Liver (tissue), 9 donors: ENCODE results near the gene TRERF1. TPM values are rescaled to one million over a fixed set of nuclear protein-coding genes. Genes with fewer than 3 reads are reported as not detected.

Experiments used
- DNase-seq: peaks from one replicate; pipeline ENCODE4 v3.0.0-alpha.2; 2017; ENCODE audit warnings: low spot score
- H3K27ac ChIP-seq, 2 donors: one replicate each; pipeline ENCODE4 v1.7.0; 2013; ENCODE audit warnings: inconsistent platforms in 2 of 2, low read length in 2 of 2, control low read depth in 1 of 2, low read depth in 1 of 2, mild to moderate bottlenecking in 1 of 2
- H3K27me3 ChIP-seq, 4 donors: one replicate each; pipeline versions ENCODE4 v1.6.1 to v1.7.0; 2013; ENCODE audit warnings: low read length in 3 of 4, inconsistent platforms in 1 of 4, mild to moderate bottlenecking in 1 of 4, moderate library complexity in 1 of 4; ENCODE audit not compliant: control insufficient read depth in 4 of 4, insufficient read depth in 4 of 4
- H3K36me3 ChIP-seq, 4 donors: one replicate each; pipeline versions ENCODE4 v1.6.1 to v1.7.0; 2013; ENCODE audit warnings: low read length in 3 of 4, mild to moderate bottlenecking in 3 of 4, low read depth in 1 of 4, moderate library complexity in 1 of 4; ENCODE audit not compliant: control insufficient read depth in 4 of 4, insufficient read depth in 3 of 4
- H3K4me1 ChIP-seq, 4 donors: one replicate each; pipeline versions ENCODE4 v1.6.1 to v1.7.0; 2013; ENCODE audit warnings: low read length in 3 of 4, mild to moderate bottlenecking in 3 of 4, moderate library complexity in 1 of 4; ENCODE audit not compliant: control insufficient read depth in 4 of 4, insufficient read depth in 4 of 4
- H3K4me3 ChIP-seq, 3 donors: one replicate each; pipeline versions ENCODE4 v1.6.1 to v1.7.0; 2013; ENCODE audit warnings: low read length in 3 of 3, control low read depth in 1 of 3, low read depth in 1 of 3, mild to moderate bottlenecking in 1 of 3
- H3K9ac ChIP-seq, 2 donors: one replicate each; pipeline ENCODE4 v1.7.0; 2013; ENCODE audit warnings: low read length in 2 of 2, mild to moderate bottlenecking in 2 of 2, moderate library complexity in 2 of 2, control low read depth in 1 of 2, low read depth in 1 of 2
- H3K9me3 ChIP-seq, 4 donors: one replicate each; pipeline versions ENCODE4 v1.6.1 to v1.7.0; 2013; ENCODE audit warnings: low read length in 3 of 4; ENCODE audit not compliant: control insufficient read depth in 4 of 4
- EGR1 ChIP-seq, 2 donors: IDR thresholded peaks; 2 replicates each; pipeline ENCODE4 v1.6.1; 2016 to 2018; ENCODE audit warnings: antibody characterized with exemption in 2 of 2, low read depth in 2 of 2
- FOXA1 ChIP-seq: IDR thresholded peaks from 2 replicates; pipeline ENCODE4 v1.6.1; 2016; ENCODE audit warnings: antibody characterized with exemption
- FOXA2 ChIP-seq: IDR thresholded peaks from 2 replicates; pipeline ENCODE4 v1.6.1; 2016; ENCODE audit warnings: antibody characterized with exemption
- GABPA ChIP-seq, 2 donors: IDR thresholded peaks in 1 of 2; conservative IDR thresholded peaks in 1 of 2; 2 replicates each; pipeline ENCODE4 v1.6.1; 2016; ENCODE audit warnings: antibody characterized with exemption in 2 of 2, mild to moderate bottlenecking in 1 of 2, moderate library complexity in 1 of 2
- HNF4A ChIP-seq, 2 donors: conservative IDR thresholded peaks; 2 replicates each; pipeline ENCODE4 v1.6.1; 2016; ENCODE audit warnings: antibody characterized with exemption in 2 of 2, mild to moderate bottlenecking in 2 of 2
- HNF4G ChIP-seq: IDR thresholded peaks from 2 replicates; pipeline ENCODE4 v1.6.1; 2016; ENCODE audit warnings: antibody characterized with exemption
- JUND ChIP-seq, 2 donors: IDR thresholded peaks; 2 replicates each; pipeline ENCODE4 v1.6.1; 2016; ENCODE audit warnings: antibody characterized with exemption in 2 of 2
- MAX ChIP-seq: IDR thresholded peaks from 2 replicates; pipeline ENCODE4 v1.6.1; 2016; ENCODE audit warnings: antibody characterized with exemption
- NR2F2 ChIP-seq: IDR thresholded peaks from 2 replicates; pipeline ENCODE4 v1.6.1; 2016; ENCODE audit warnings: antibody characterized with exemption
- RAD21 ChIP-seq, 2 donors: IDR thresholded peaks; 2 replicates each; pipeline ENCODE4 v1.6.1; 2016; ENCODE audit warnings: antibody characterized with exemption in 2 of 2, mild to moderate bottlenecking in 2 of 2
- RXRA ChIP-seq, 2 donors: IDR thresholded peaks; 2 replicates each; pipeline ENCODE4 v1.6.1; 2017 to 2018; ENCODE audit warnings: antibody characterized with exemption in 2 of 2, mild to moderate bottlenecking in 1 of 2
- SP1 ChIP-seq: IDR thresholded peaks from 2 replicates; pipeline ENCODE4 v1.6.1; 2018; ENCODE audit warnings: antibody characterized with exemption, mild to moderate bottlenecking
- TAF1 ChIP-seq: conservative IDR thresholded peaks from 2 replicates; pipeline ENCODE4 v1.6.1; 2016; ENCODE audit warnings: antibody characterized with exemption, mild to moderate bottlenecking
- YY1 ChIP-seq: IDR thresholded peaks from 2 replicates; pipeline ENCODE4 v1.6.1; 2016; ENCODE audit warnings: antibody characterized with exemption, mild to moderate bottlenecking
- ZBTB33 ChIP-seq: IDR thresholded peaks from 2 replicates; pipeline ENCODE4 v1.6.1; 2016; ENCODE audit warnings: antibody characterized with exemption
- WGBS: extraction: QIAGEN DNeasy Blood & Tissue Kit; methylation state at CpG from one replicate; pipeline ENCODE4 v1.1.7; 2013; 5-methylcytosine and 5-hydroxymethylcytosine counted together
- polyA plus RNA-seq, 2 donors: library from polyadenylated mRNA; stranded (reverse) in 1 of 2; unstranded in 1 of 2; fragments of 200-250 nt in 1 of 2; fragments of >200 nt in 1 of 2; fragmentation: Nextera tagmentation in 1 of 2; extraction: Ambion mirVana in 1 of 2; gene quantifications; one replicate each; pipeline versions ENCODE4 v1.2.1 to v1.2.3, GENCODE V29; 2013 to 2015
- total RNA-seq, 2 donors: library from RNA; depleted of rRNA; stranded (reverse); fragments of >200 nt; gene quantifications; one replicate each; pipeline ENCODE4 v1.2.3, GENCODE V29; 2014
- TF ChIP-seq, protein P1 (sequence below): IDR thresholded peaks from 2 replicates; pipeline ENCODE4 v1.6.1; 2016; ENCODE audit warnings: antibody characterized with exemption, mild to moderate bottlenecking
- TF ChIP-seq, protein P2 (sequence below): fragments of 150-350 bp; IDR thresholded peaks from 2 replicates; pipeline ENCODE4 v1.5.1; 2017; ENCODE audit warnings: improper control_type of control experiment, low read depth, low read length; ENCODE audit not compliant: missing input control
- TF ChIP-seq, protein P3 (sequence below): IDR thresholded peaks from 2 replicates; pipeline ENCODE4 v1.6.1; 2016; ENCODE audit warnings: antibody characterized with exemption
- donor health status: healthy.
- donor health status: healthy.
- donor health status: healthy.
- donor health status: healthy.
- donor health status: healthy.

Gene TRERF1
- total and polyA plus RNA-seq, 4 donors: 0.33 to 1.3 (median 0.68) TPM

DNA sequence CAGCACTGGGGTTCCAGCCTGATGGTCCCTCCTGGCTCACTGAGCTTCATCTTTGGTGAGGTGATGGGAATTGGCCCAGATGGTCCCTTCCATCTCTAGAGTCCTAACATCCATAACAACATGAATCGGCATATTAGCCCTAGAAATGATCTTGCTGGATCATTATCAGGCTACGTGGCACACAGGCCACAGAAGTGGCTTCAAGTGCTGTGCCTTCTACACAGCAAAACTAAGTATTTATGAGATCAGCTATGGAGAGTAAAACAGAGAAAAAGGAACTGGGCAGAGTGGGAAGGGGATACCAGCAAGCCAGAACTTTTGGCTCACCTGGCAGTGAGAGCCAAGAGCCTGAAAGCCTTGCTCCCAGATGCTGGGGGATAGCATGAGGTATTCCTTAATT is 116.9 kb downstream of the TRERF1 start:
- no peaks in the 10 kb centered on the region for H3K36me3 ChIP-seq
- no peak overlapping the region for H3K4me3 ChIP-seq
- no peaks in the 10 kb centered on the region for H3K27me3 ChIP-seq
- no peak overlapping the region for H3K27ac ChIP-seq
- 92% methylated on average over 2 of the region's 2 CpGs for WGBS
- no peak for TF ChIP-seq RAD21 (IDR thresholded peaks at IDR 0.05)
- no peak for TF ChIP-seq HNF4G
- no peak for TF ChIP-seq JUND (IDR thresholded peaks at IDR 0.05)
- TF ChIP-seq, protein P1, sequence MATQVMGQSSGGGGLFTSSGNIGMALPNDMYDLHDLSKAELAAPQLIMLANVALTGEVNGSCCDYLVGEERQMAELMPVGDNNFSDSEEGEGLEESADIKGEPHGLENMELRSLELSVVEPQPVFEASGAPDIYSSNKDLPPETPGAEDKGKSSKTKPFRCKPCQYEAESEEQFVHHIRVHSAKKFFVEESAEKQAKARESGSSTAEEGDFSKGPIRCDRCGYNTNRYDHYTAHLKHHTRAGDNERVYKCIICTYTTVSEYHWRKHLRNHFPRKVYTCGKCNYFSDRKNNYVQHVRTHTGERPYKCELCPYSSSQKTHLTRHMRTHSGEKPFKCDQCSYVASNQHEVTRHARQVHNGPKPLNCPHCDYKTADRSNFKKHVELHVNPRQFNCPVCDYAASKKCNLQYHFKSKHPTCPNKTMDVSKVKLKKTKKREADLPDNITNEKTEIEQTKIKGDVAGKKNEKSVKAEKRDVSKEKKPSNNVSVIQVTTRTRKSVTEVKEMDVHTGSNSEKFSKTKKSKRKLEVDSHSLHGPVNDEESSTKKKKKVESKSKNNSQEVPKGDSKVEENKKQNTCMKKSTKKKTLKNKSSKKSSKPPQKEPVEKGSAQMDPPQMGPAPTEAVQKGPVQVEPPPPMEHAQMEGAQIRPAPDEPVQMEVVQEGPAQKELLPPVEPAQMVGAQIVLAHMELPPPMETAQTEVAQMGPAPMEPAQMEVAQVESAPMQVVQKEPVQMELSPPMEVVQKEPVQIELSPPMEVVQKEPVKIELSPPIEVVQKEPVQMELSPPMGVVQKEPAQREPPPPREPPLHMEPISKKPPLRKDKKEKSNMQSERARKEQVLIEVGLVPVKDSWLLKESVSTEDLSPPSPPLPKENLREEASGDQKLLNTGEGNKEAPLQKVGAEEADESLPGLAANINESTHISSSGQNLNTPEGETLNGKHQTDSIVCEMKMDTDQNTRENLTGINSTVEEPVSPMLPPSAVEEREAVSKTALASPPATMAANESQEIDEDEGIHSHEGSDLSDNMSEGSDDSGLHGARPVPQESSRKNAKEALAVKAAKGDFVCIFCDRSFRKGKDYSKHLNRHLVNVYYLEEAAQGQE: no peak
- TF ChIP-seq, protein P2, sequence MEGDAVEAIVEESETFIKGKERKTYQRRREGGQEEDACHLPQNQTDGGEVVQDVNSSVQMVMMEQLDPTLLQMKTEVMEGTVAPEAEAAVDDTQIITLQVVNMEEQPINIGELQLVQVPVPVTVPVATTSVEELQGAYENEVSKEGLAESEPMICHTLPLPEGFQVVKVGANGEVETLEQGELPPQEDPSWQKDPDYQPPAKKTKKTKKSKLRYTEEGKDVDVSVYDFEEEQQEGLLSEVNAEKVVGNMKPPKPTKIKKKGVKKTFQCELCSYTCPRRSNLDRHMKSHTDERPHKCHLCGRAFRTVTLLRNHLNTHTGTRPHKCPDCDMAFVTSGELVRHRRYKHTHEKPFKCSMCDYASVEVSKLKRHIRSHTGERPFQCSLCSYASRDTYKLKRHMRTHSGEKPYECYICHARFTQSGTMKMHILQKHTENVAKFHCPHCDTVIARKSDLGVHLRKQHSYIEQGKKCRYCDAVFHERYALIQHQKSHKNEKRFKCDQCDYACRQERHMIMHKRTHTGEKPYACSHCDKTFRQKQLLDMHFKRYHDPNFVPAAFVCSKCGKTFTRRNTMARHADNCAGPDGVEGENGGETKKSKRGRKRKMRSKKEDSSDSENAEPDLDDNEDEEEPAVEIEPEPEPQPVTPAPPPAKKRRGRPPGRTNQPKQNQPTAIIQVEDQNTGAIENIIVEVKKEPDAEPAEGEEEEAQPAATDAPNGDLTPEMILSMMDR: no peak
- no peak for TF ChIP-seq RXRA (IDR thresholded peaks at IDR 0.05)
- TF ChIP-seq FOXA2: no peak
- no peak for TF ChIP-seq ZBTB33
- TF ChIP-seq EGR1 (IDR thresholded peaks at IDR 0.05; ENCODE audit: low read depth in 2 of 2): no peak
- no peak for TF ChIP-seq SP1
- TF ChIP-seq, protein P3, sequence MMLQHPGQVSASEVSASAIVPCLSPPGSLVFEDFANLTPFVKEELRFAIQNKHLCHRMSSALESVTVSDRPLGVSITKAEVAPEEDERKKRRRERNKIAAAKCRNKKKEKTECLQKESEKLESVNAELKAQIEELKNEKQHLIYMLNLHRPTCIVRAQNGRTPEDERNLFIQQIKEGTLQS: no peak
- TF ChIP-seq YY1: no peak
- no peak for TF ChIP-seq GABPA (IDR thresholded peaks at IDR 0.05 in 1 of 2, conservative IDR thresholded peaks at IDR 0.05 in 1 of 2)
- no peak for TF ChIP-seq NR2F2
- TF ChIP-seq FOXA1: no peak
- TF ChIP-seq MAX: no peak
- H3K9me3 ChIP-seq: no peaks in the 10 kb centered on the region
- no peaks in the 10 kb centered on the region for H3K4me1 ChIP-seq
- H3K9ac ChIP-seq: no peak overlapping the region
- DNase-seq: no peak

DNA sequence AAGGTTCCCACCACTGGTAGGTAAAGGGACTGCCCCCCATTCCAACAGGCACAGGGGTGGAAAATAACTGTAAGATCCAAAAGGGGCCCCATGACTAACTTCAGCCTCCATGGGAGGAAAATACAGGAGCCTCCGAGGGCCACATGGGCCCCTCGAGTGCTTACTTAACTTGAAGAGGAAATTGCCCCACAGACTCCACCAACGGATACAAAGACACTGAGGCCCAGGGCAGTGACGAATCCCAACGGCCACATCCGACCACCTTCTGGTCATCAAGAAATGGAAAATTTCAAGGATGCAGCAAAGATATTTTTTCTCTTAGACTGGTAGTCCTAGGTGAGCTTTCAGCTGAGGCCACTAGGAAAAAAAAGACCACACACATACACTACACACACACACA is 118.1 kb downstream of the TRERF1 start:
- Histone ChIP-seq H3K4me3 (no peak overlapping the region), H3K27ac (no peak overlapping the region), H3K36me3 (no peaks in the 10 kb centered on the region), H3K9me3 (no peaks in the 10 kb centered on the region), H3K27me3 (no peaks in the 10 kb centered on the region), H3K4me1 (no peaks in the 10 kb centered on the region), H3K9ac (no peak overlapping the region)
- 88% methylated on average over 6 of the region's 6 CpGs for WGBS
- DNase-seq: no peak
- TF ChIP-seq TAF1 (no peak), HNF4A (conservative IDR thresholded peaks at IDR 0.05) (no peak), RXRA (IDR thresholded peaks at IDR 0.05) (no peak), RAD21 (IDR thresholded peaks at IDR 0.05) (no peak), YY1 (no peak), JUND (IDR thresholded peaks at IDR 0.05) (no peak), GABPA (IDR thresholded peaks at IDR 0.05 in 1 of 2, conservative IDR thresholded peaks at IDR 0.05 in 1 of 2) (no peak), HNF4G (no peak), EGR1 (IDR thresholded peaks at IDR 0.05; ENCODE audit: low read depth in 2 of 2) (no peak), FOXA2 (no peak), NR2F2 (no peak), SP1 (no peak)
- TF ChIP-seq, protein P3: no peak
- TF ChIP-seq, protein P2: no peak
